ENCODE measurements around the gene B3GAT1. TPM values are rescaled to one million over a fixed set of nuclear protein-coding genes. Genes with fewer than 3 reads are reported as not detected.
"Not testable (repeated sequence)": the region's sequence is repeated elsewhere in the genome, so short reads cannot be mapped to it uniquely, and the experiment has no call there.

B3GAT1 gene
- polyA plus RNA-seq, 3 donors = not detected

DNA sequence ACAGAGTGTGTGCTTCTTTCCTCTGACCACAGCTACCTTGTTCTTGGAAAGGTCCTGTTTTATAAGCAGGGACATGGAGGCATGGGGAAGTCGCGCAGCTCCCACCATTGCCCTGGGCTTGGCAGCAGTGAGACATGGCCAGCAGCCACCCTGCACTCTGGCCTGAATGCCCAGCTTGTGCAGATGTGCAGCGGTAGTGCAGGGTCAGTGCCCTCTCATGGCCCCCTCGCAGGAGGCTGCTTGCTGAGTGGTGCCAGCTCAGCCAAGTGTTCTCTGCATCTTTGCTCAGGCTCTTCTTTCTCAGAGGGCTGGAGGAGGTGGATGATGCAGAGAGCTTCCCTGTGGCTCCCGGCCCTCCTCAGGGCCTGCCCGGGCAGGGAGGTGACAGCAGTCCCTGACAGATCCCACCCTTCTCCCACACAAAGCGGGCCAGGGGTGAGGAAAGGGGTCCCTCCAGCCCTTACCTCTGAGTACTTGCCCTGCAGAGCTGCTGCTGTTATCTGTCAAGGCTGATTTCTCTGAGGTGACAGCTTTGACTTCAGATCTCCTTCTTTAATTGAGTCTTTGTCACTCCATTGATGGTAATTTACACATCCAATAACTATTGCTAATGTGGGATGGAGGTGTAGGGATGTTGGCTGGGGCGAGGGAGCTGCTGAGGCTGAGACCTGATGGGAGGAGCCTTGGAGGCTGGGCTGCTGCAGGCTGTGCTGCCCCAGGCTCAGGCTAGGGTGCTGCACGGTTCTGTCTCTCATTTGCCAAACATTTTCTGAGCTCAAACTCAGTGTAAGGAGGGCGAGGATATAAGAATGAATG lies 47.4 kb upstream of the B3GAT1 start:
- no peaks in the 10 kb centered on the region for H3K4me1 Mint-ChIP-seq

DNA sequence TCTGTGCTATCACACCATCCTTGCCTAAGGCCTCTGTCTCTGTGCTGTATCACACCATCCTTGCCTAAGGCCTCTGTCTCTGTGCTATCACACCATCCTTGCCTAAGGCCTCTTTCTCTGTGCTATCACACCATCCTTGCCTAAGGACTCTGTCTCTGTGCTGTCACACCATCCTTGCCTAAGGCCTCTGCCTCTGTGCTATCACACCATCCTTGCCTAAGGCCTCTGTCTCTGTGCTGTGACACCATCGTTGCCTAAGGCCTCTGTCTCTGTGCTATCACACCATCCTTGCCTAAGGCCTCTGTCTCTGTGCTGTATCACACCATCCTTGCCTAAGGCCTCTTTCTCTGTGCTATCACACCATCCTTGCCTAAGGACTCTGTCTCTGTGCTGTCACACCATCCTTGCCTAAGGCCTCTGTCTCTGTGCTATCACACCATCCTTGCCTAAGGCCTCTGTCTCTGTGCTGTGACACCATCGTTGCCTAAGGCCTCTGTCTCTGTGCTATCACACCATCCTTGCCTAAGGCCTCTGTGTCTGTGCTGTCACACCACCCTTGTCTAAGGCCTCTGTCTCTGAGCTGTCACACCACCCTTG lies 45.5 kb upstream of the B3GAT1 start:
- H3K36me3 Mint-ChIP-seq; H3K4me1 ChIP-seq (ENCODE audit: control insufficient read depth in 1 of 2, insufficient read depth in 2 of 2, low read length in 2 of 2); H3K36me3 ChIP-seq (replicated peaks in 1 of 2; ENCODE audit: control insufficient read depth in 1 of 2, insufficient read depth in 2 of 2, low read length in 2 of 2); H3K79me2 ChIP-seq (ENCODE audit: insufficient read depth, low read length); H3K4me3 ChIP-seq (replicated peaks in 1 of 3; ENCODE audit: low read depth in 2 of 3, low read length in 3 of 3); H3K27me3 ChIP-seq (ENCODE audit: control insufficient read depth in 2 of 2, insufficient read depth in 2 of 2, low read length in 2 of 2); H3K27me3 Mint-ChIP-seq (ENCODE audit: low read depth in 3 of 3); intact Hi-C loops (cut with micrococcal nuclease); H3K27ac ChIP-seq (ENCODE audit: low read depth in 1 of 2, low read length in 2 of 2); DNase-seq; H3K4me3 Mint-ChIP-seq; H3K27ac Mint-ChIP-seq; H3K4me2 ChIP-seq (replicated peaks; ENCODE audit: extremely low read depth, low read length, poor library complexity, severe bottlenecking); H2AFZ ChIP-seq (ENCODE audit: insufficient read depth, low read depth, low read length, poor library complexity, severe bottlenecking); H4K20me1 ChIP-seq (ENCODE audit: insufficient read depth, low read length); H3K9ac ChIP-seq (ENCODE audit: insufficient read depth, low read length, poor library complexity, severe bottlenecking); H3K4me1 Mint-ChIP-seq: not testable (repeated sequence)
- H3K9me3 Mint-ChIP-seq = peaks cover 23 to 50% (median 31%) of the 10 kb centered on the region in 7 donors
- no CpG with 5 or more reads among the region's 2 CpGs for WGBS (ENCODE audit: insufficient coverage)
- H3K9me3 ChIP-seq (replicated peaks in 1 of 2; ENCODE audit: control insufficient read depth in 1 of 2, insufficient read depth in 1 of 2, low read length in 2 of 2) = peaks cover 16 to 46% of the 10 kb centered on the region in 2 donors

More for the DNA sequence above, 47.4 kb upstream of the B3GAT1 start:
- Mint-ChIP-seq H3K36me3 (no peaks in the 10 kb centered on the region), H3K27ac (peak overlapping the region in 1 of 7 donors; percentile 2), H3K4me3 (no peak overlapping the region), H3K27me3 (ENCODE audit: low read depth in 3 of 3) (peaks cover 2 to 10% (median 6%) of the 10 kb centered on the region in 3 donors), H3K9me3 (peaks cover 18 to 35% (median 25%) of the 10 kb centered on the region in 7 donors)
- H3K9me3 ChIP-seq (replicated peaks in 1 of 2; ENCODE audit: control insufficient read depth in 1 of 2, insufficient read depth in 1 of 2, low read length in 2 of 2) = peaks cover 9 to 29% of the 10 kb centered on the region in 2 donors
- H3K27me3 ChIP-seq (ENCODE audit: control insufficient read depth in 2 of 2, insufficient read depth in 2 of 2, low read length in 2 of 2) = no peaks in the 10 kb centered on the region
- no peaks in the 10 kb centered on the region for H3K79me2 ChIP-seq (ENCODE audit: insufficient read depth, low read length)
- no peak overlapping the region for H3K9ac ChIP-seq (ENCODE audit: insufficient read depth, low read length, poor library complexity, severe bottlenecking)
- no peaks in the 10 kb centered on the region for H3K4me1 ChIP-seq (ENCODE audit: control insufficient read depth in 1 of 2, insufficient read depth in 2 of 2, low read length in 2 of 2)
- intact Hi-C loops (cut with micrococcal nuclease) = no loop called here
- DNase-seq = no peak
- H3K27ac ChIP-seq (ENCODE audit: low read depth in 1 of 2, low read length in 2 of 2) = no peak overlapping the region
- TF ChIP-seq, protein P1, sequence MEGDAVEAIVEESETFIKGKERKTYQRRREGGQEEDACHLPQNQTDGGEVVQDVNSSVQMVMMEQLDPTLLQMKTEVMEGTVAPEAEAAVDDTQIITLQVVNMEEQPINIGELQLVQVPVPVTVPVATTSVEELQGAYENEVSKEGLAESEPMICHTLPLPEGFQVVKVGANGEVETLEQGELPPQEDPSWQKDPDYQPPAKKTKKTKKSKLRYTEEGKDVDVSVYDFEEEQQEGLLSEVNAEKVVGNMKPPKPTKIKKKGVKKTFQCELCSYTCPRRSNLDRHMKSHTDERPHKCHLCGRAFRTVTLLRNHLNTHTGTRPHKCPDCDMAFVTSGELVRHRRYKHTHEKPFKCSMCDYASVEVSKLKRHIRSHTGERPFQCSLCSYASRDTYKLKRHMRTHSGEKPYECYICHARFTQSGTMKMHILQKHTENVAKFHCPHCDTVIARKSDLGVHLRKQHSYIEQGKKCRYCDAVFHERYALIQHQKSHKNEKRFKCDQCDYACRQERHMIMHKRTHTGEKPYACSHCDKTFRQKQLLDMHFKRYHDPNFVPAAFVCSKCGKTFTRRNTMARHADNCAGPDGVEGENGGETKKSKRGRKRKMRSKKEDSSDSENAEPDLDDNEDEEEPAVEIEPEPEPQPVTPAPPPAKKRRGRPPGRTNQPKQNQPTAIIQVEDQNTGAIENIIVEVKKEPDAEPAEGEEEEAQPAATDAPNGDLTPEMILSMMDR (IDR thresholded peaks at IDR 0.05) = no peak
- H4K20me1 ChIP-seq (ENCODE audit: insufficient read depth, low read length) = no peaks in the 10 kb centered on the region
- no peak overlapping the region for H3K4me2 ChIP-seq (replicated peaks; ENCODE audit: extremely low read depth, low read length, poor library complexity, severe bottlenecking)
- no peak overlapping the region for H2AFZ ChIP-seq (ENCODE audit: insufficient read depth, low read depth, low read length, poor library complexity, severe bottlenecking)
- H3K4me3 ChIP-seq (replicated peaks in 1 of 3; ENCODE audit: low read depth in 2 of 3, low read length in 3 of 3) = no peak overlapping the region
- H3K36me3 ChIP-seq (replicated peaks in 1 of 2; ENCODE audit: control insufficient read depth in 1 of 2, insufficient read depth in 2 of 2, low read length in 2 of 2) = no peaks in the 10 kb centered on the region
- WGBS (ENCODE audit: insufficient coverage) = 68% methylated on average over 5 of the region's 10 CpGs

Measured in CD14-positive monocyte (primary cell).